Subcutaneous adipose tissue (tissue), 4 donors: ENCODE measurements around the gene MMS19. TPM values are rescaled to one million over a fixed set of nuclear protein-coding genes. Genes with fewer than 3 reads are reported as not detected.

ENCODE experiments used
- CTCF ChIP-seq: fragments of 450-650 bp; IDR thresholded peaks from one replicate; pipeline ENCODE4 v1.5.1; 2016; ENCODE audit warnings: low read depth, mild to moderate bottlenecking, control low read depth, antibody characterized with exemption, moderate library complexity
- total RNA-seq, 4 donors: library from RNA; depleted of rRNA; stranded (reverse); fragments of >200 nt; gene quantifications; one replicate each; pipeline ENCODE4 v1.1.0, GENCODE V29; 2016

The MMS19 gene
- total RNA-seq, 4 donors from 2014 or later: 57.6 to 87.8 (median 76.8) TPM

GRCh38 chr10:97542169-97543024, 44.2 kb upstream of the MMS19 start:
- TF ChIP-seq CTCF: no peak

- no peak for TF ChIP-seq CTCF
These were observed 42.7 kb upstream of the MMS19 start for GRCh38 chr10:97540669-97541500.

- TF ChIP-seq CTCF: no peak
These were observed 41.4 kb upstream of the MMS19 start for GRCh38 chr10:97539523-97540200.

- no peak for TF ChIP-seq CTCF
These were observed 40.6 kb upstream of the MMS19 start for GRCh38 chr10:97538839-97539238.

GRCh38 chr10:97538411-97538810, 40.2 kb upstream of the MMS19 start:
- no peak for TF ChIP-seq CTCF

- no peak for TF ChIP-seq CTCF
These were observed 39.1 kb upstream of the MMS19 start for GRCh38 chr10:97537186-97537869.
